Mesothelial cell of epicardium (in vitro differentiated cells): Measurements from ENCODE around the gene SMIM44. TPM values are rescaled to one million over a fixed set of nuclear protein-coding genes. Genes with fewer than 3 reads are reported as not detected.

ENCODE experiments used
- DNase-seq, 2 experiments: peaks; one replicate each; pipeline ENCODE4 v3.0.0; 2021; ENCODE audit warnings: low spot score in 2 of 2; ENCODE audit not compliant: unreplicated experiment in 2 of 2
- H3K27ac Mint-ChIP-seq: 2 replicates; pipeline ENCODE4 v1.8.0; 2021; ENCODE audit warnings: mixed read lengths
- H3K27me3 Mint-ChIP-seq: 2 replicates; pipeline ENCODE4 v1.8.0; 2021; ENCODE audit warnings: low read depth, mixed read lengths
- H3K36me3 Mint-ChIP-seq: 2 replicates; pipeline ENCODE4 v1.8.0; 2021; ENCODE audit warnings: mixed read lengths
- H3K4me1 Mint-ChIP-seq: 2 replicates; pipeline ENCODE4 v1.8.0; 2021; ENCODE audit warnings: mixed read lengths
- H3K4me3 Mint-ChIP-seq: 2 replicates; pipeline ENCODE4 v1.8.0; 2021; ENCODE audit warnings: mild to moderate bottlenecking, moderate library complexity, mixed read lengths
- H3K9me3 Mint-ChIP-seq: 2 replicates; pipeline ENCODE4 v1.8.0; 2021; ENCODE audit warnings: mixed read lengths
- CTCF ChIP-seq: fragments of 200-600 bp; sonication (generic); IDR thresholded peaks from one replicate; pipeline ENCODE4 v1.5.0; 2021; ENCODE audit warnings: antibody characterized with exemption; ENCODE audit not compliant: unreplicated experiment
- total RNA-seq: library from RNA; stranded (reverse); gene quantifications from 3 replicates; pipeline ENCODE4 v1.2.1, GENCODE V29; 2021

The SMIM44 gene
- total RNA-seq, 1 donor from 2014 or later = not detected

GRCh38 chr19:3507371-3508120 is 24.3 kb upstream of the SMIM44 start:
- Mint-ChIP-seq H3K4me1 (peaks cover 28% of the 10 kb centered on the region), H3K27ac (peak overlapping the region; percentile 91), H3K9me3 (no peaks in the 10 kb centered on the region), H3K4me3 (peak overlapping the region; percentile 92), H3K36me3 (peaks cover 6% of the 10 kb centered on the region), H3K27me3 (no peaks in the 10 kb centered on the region)
- peak in 1 of 2 experiments; percentile 48 for DNase-seq
- TF ChIP-seq CTCF = no peak

GRCh38 chr19:3506384-3507340 is 23.4 kb upstream of the SMIM44 start:
- Mint-ChIP-seq H3K4me1 (peaks cover 28% of the 10 kb centered on the region), H3K27me3 (no peaks in the 10 kb centered on the region), H3K36me3 (peaks cover 6% of the 10 kb centered on the region), H3K27ac (peak overlapping the region; percentile 91), H3K9me3 (no peaks in the 10 kb centered on the region), H3K4me3 (peak overlapping the region; percentile 92)
- no peak for TF ChIP-seq CTCF
- peak in 1 of 2 experiments; percentile 44 for DNase-seq

GRCh38 chr19:3505598-3506383 is 22.6 kb upstream of the SMIM44 start, which contains the start of gene FZR1:
Gene FZR1, plus strand, starts transcription at chr19:3506311. Its CDS starts 16,679 bp downstream, at chr19:3522990.
- Mint-ChIP-seq H3K27ac (peak within 1 kb of the TSS; percentile 98), H3K4me1 (peaks cover 31% of the 10 kb centered on the region), H3K4me3 (peak within 1 kb of the TSS; percentile 92), H3K9me3 (no peaks in the 10 kb centered on the region), H3K36me3 (peaks cover 6% of the 10 kb centered on the region), H3K27me3 (no peaks in the 10 kb centered on the region)
- TF ChIP-seq CTCF = no peak
- DNase-seq = peak; percentile 99

GRCh38 chr19:3504735-3505134 is 21.5 kb upstream of the SMIM44 start:
- Mint-ChIP-seq H3K4me1 (peaks cover 34% of the 10 kb centered on the region), H3K27me3 (no peaks in the 10 kb centered on the region), H3K27ac (peak overlapping the region; percentile 98), H3K36me3 (peaks cover 6% of the 10 kb centered on the region), H3K4me3 (peak overlapping the region; percentile 92), H3K9me3 (no peaks in the 10 kb centered on the region)
- TF ChIP-seq CTCF = no peak
- DNase-seq = no peak

GRCh38 chr19:3503036-3503572 is 19.9 kb upstream of the SMIM44 start:
- H3K36me3 Mint-ChIP-seq = peaks cover 3% of the 10 kb centered on the region
- no peak overlapping the region for H3K4me3 Mint-ChIP-seq
- no peaks in the 10 kb centered on the region for H3K27me3 Mint-ChIP-seq
- peaks cover 29% of the 10 kb centered on the region for H3K4me1 Mint-ChIP-seq
- H3K9me3 Mint-ChIP-seq = peaks cover under 1% of the 10 kb centered on the region
- H3K27ac Mint-ChIP-seq = no peak overlapping the region
- DNase-seq = no peak
- no peak for TF ChIP-seq CTCF
